Coronary artery (tissue), 2 donors: Measurements from ENCODE around the gene LIME1.

Source experiments
- DNase-seq: peaks from one replicate; pipeline ENCODE4 v3.0.0-alpha.2; 2017; ENCODE audit warnings: low spot score
- H3K27ac ChIP-seq, 2 donors: fragments of 200-600 bp; sonication (generic); one replicate each; pipeline ENCODE4 v1.5.1; 2016 to 2019
- H3K4me3 ChIP-seq: fragments of 200-600 bp; sonication (generic); 2 replicates; pipeline ENCODE4 v1.5.1; 2016; ENCODE audit warnings: mild to moderate bottlenecking, moderate library complexity
- CTCF ChIP-seq: fragments of 200-600 bp; sonication (generic); IDR thresholded peaks from one replicate; pipeline ENCODE4 v1.5.1; 2019; ENCODE audit warnings: antibody characterized with exemption

Gene LIME1

GRCh38 chr20:63754008-63754407, 17.5 kb downstream of the LIME1 start:
- no peak overlapping the region for H3K4me3 ChIP-seq

GRCh38 chr20:63755933-63756647, 19.6 kb downstream of the LIME1 start:
- no peak for DNase-seq

More at GRCh38 chr20:63754008-63754407, 17.5 kb downstream of the LIME1 start:
- H3K27ac ChIP-seq: no peak overlapping the region
- DNase-seq: no peak
- TF ChIP-seq CTCF: no peak

DNA sequence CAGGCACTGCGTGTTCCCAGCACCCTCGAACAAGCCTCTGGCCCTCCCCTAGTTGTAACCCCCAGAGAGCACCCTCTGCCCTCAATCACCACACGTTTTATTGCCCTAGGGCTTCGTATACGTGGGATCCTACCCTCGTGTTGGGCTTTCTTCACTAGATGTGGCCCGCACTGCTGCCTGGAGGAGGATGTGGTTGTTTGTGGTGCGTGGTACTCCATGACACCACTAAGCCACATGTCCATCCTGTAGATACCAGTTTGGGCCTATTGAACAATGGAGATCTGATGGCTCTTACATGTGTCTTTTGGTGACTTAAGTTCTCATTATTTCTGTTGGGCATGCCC, 20.2 kb downstream of the LIME1 start:
- no peak overlapping the region for H3K27ac ChIP-seq
- no peak for TF ChIP-seq CTCF
- H3K4me3 ChIP-seq: no peak overlapping the region
- DNase-seq: no peak

More at GRCh38 chr20:63755933-63756647, 19.6 kb downstream of the LIME1 start:
- no peak for TF ChIP-seq CTCF
- Histone ChIP-seq H3K4me3 (no peak overlapping the region), H3K27ac (no peak overlapping the region)

DNA sequence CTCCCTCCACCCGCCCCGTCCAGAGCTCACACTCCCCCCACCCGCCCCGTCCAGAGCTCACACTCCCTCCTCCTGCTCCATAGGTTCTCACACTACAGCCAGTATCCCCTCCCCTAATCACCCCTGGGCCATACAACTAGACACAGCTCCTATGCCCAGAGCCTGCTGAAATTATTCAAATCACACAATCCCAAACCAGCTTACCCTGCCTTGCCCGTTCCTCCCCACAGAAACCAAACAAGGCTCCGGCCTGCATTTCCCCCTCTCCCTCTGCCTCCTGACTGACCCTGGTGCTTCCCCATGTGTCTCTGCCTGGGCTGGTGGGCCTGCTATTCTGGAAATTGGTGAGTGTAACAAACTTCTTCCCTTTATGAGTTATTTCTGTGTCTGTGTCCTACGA, 21.7 kb downstream of the LIME1 start:
- Histone ChIP-seq H3K27ac (no peak overlapping the region), H3K4me3 (no peak overlapping the region)
- DNase-seq: no peak
- TF ChIP-seq CTCF: no peak

DNA sequence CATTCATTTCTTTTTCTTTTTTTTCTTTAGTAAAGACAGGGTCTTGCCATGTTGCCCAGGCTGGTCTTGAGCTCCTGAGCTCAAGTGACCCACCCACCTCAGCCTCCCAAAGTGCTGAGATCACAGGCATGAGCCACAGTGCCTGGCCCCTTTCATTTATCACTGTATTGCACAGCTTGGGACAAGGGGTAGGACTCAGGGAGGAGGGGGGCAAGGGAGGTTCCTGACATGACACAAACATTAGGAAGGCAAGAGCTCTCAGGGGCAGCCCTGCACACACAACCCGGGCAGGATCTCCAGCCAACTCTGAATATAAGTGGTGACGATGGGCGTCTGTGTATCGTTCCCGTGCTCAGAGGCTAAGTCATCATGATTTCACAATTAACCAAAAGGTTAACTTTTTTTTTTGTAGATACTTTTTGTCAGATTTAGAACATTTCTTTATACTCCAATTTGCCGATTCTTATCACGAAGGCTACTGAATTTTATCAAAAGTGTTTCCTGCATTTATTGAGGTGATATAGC, 23.0 kb downstream of the LIME1 start:
- no peak for TF ChIP-seq CTCF
- DNase-seq: no peak
- no peak overlapping the region for H3K27ac ChIP-seq
- no peak overlapping the region for H3K4me3 ChIP-seq

- TF ChIP-seq CTCF: no peak
- Histone ChIP-seq H3K27ac (no peak overlapping the region), H3K4me3 (no peak overlapping the region)
- DNase-seq: no peak
Observed at GRCh38 chr20:63765082-63765873, 28.8 kb downstream of the LIME1 start.
